Stimulated activated CD4-positive, alpha-beta T cell treated with anti-CD3 and anti-CD28 coated beads, Interleukin-4, amount 100 ng/mL, for 4 hours (primary cell): ENCODE measurements around the gene NKX6-2.
"Not testable (repeated sequence)": the region's sequence is repeated elsewhere in the genome, so short reads cannot be mapped to it uniquely, and the experiment has no call there.

ENCODE experiments used
- DNase-seq, 2 experiments: peaks; one replicate each; pipeline ENCODE4 v3.0.0-alpha.2; 2020

The NKX6-2 gene

DNA sequence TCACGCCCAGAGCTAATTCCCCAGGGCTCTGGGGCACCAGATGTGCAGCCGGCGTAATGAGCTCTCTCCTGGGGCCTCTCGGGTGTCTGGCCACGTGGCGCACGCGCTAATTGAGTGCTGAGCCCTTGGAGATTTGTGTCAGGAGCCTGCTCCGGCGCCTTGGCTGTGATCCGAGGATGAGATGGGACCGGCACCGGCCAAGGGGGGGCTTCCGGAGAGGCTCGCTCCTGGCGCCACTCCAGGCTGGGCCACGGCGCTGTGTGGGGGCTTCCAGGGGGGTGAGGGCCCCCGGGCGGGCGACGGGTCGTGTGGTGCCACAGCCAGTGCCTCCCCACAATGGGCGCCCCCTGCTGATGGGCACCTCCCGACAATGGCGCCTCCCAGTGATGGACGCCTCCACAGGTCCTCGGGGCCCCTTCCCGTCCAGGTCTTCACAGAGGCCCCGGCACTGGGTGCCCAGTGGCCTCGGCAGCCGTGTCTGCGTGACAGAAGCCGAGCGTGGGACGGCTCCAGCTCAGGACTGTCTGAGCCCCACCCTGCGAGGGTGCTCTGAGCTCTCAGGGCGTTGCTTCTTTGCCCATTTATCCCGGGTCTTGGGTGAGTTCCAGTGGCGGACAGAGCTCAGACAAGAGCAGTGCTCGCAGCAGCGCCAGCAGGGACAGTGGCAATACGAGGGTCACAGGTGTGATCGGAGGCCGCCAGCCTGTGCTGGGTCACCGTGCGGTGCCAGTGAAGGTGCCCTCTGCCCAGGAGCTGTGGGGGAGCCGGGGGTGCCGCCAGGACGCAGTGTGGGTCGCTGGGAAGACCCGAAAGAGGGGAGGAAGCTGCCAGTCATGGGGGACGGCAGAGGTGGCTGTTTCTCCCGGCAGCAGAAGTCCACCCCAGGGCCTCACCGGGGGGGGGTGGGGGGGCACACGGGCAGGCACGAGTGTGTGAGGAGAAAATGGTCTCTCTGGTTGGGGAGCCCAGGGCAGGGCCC, 8.2 kb upstream of the NKX6-2 start:
- DNase-seq: no peak

DNA sequence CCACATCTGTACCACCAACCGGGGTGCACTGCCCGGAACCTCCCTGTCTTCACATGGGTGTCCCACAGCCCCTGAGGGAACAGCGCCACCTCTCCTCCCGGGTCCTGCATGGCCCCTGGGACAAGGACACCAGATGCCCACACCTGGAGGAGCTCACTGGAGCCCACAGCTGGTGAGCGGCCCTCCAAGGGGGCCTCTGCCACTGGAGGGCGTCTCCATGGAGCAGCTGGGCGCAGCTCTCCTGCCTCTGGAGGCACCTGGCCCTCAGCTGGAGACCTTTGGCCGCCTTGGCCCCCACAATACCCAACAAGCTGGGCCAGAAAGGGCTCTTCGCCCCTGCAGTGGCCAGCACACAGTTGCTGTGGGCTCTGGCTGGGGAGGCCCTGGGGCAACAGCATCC, 7.3 kb upstream of the NKX6-2 start:
- no peak for DNase-seq

DNA sequence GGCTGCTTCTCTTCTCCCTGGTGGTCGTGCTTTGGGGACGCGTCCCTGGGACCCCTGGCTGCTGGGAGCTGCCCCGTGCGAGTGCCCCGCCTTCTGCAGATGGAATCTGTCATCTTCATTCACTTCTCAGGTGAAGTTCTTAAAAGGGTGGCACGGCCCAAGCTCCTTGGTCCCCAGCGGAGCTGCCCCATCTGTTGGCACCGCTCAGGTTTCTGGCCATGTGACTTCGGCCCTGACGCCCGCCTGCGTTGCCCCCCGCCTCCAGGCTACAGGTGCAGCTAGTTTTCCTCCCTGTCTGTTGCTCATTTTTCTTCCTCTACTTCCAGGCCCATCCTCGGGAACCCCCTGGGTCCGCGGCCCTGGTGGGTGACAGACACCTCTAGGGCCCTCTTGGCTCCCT, 6.8 kb upstream of the NKX6-2 start:
- DNase-seq: no peak

DNA sequence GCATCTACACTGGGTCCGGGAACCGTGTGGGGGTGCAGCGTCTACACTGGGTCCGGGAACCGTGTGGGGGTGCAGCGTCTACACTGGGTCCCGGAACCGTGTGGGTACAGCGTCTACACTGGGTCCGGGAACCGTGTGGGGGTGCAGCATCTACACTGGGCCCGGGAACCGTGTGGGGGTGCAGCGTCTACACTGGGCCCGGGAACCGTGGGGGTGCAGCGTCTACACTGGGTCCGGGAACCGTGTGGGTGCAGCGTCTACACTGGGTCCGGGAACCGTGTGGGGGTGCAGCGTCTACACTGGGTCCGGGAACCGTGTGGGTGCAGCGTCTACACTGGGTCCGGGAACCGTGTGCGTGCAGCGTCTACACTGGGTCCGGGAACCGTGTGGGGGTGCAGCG, 6.2 kb upstream of the NKX6-2 start:
- not testable (repeated sequence) for DNase-seq

DNA sequence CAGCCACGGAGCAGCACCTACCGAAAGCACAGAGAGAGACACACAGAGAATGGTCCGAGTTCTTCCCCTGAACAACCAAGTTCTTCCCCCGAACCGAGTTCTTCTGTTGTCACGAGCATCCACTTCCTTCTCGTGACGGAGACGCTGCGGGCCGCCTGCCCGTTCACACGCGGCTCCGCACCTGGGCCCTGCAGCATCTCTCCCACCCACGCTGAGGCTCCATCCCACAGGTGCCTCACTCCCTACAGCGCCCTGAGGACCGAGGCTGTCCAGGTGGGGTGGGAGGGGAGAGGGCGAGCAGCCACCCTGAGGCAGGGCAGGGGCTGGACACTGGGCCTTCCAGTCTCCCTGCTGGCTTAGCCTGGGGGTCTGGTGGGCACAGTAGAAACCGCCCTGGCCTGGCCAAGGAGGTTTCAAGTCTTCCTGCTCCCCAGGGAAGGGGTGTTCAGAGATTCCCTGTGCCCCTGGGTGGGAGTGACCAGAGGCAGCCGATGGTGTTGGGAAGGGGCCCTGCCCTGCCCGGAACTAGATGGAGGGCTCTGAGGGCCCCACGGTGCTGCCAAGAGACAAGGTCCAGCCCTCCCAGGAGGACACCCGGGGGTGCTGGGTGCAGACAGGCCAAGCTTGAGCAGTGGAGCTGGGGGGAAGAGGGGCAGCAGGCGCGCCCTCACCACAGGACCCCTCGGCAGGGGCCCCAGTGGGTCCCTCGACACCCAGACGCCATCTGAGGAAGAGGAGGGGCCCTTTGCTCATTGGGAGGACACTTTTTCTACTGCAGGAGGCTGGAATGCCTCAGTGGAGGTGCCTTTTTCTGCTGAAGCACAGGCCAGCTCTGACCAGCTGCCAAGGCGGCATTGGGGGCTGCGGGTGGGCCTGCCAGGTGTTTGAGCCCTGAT, 5.2 kb upstream of the NKX6-2 start:
- DNase-seq: no peak

DNA sequence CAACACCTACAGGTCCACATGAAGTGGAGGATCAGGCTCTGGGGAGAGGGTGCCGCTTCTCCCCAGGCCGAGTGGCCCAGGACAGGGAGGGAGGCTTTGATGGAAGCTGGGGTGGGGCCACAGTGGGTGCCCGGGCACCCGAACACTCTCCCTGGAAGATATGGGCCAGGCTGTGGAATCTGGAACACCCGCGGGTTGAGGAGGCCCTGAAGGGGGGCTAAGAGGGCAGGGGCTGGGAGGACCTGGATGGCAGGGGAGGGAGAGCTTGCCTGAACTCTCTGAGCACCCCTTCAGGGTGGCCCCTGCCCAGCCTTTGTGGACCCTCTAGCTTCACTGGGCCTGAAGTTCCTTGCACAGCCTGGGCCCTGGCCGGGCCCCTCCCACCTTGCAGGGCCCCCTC, 4.5 kb upstream of the NKX6-2 start:
- no peak for DNase-seq

DNA sequence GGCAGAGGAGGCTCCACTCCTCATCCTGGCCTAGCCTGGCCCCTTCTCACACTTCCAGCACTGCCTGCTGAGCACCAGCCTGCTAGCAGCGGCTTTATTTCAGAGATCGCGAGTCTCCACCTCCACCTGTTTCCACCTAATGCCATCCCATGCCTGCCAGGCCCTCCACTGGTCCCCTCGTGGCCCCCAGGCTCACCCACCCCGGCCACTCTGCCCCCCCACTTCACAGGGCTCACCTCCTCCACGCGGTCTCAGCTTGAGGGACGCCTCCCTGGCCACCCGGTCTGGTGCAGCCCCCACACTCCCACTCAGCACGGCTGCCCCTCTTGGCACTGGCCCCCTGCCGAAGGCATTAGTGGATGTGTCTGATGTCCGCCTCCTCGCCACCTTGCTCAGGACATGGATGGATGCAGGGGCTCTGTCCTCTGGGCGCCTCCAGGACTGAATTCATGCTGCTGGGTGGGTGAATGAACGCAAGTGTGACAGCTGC, 3.8 kb upstream of the NKX6-2 start:
- DNase-seq: no peak

DNA sequence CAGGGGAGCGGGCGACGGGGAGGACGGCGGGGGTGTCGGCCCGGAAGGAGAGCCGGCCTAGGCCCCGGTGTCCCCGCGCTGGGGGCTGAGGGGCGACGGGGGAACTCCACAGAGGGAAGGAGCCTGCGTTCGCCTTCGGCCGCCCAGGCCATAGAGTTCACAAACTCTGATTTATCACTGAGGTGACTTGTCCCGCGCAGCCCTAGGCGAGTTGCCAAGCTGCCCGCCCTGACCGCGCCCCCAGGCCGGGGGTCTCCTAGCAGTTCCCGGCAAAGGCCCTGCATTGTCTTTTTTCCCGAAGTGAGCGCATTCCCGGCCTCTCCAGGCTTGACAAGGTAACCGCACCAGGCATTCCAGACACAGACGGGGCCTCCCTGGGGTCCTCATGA, 2.9 kb upstream of the NKX6-2 start:
- DNase-seq: no peak

DNA sequence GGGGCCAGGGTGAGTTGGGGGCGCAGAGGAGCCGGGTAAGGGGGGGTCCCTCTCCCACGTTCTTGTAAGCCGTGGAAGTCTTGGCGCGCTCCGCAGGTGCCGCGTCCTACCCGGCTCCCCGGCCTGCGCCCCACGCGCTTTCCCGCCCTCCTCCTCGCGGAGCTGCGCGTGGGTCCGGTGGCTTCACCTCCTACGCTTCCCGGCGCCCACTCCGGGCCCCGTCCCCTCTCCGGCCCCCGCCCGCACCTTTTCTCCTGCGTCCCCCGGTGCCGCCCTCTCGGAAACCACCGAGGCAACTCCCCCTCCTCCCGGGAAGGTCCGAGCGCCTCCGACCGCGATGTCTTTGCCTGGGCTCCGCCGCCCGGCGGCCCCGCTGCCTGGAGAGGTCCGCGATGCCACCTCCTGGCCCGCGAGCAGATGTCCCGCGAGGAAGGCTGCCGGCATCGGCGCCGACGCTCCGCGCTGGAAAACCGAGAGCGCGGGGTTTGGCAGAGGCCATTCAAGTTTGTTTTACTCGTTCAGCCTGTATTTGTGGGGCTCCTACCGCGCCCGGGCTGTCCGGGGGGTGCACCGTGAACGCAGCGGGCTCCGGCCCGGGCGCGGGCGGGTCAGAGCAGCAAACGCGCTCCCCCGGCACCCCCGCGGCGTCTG, 2.4 kb upstream of the NKX6-2 start:
- no peak for DNase-seq

DNA sequence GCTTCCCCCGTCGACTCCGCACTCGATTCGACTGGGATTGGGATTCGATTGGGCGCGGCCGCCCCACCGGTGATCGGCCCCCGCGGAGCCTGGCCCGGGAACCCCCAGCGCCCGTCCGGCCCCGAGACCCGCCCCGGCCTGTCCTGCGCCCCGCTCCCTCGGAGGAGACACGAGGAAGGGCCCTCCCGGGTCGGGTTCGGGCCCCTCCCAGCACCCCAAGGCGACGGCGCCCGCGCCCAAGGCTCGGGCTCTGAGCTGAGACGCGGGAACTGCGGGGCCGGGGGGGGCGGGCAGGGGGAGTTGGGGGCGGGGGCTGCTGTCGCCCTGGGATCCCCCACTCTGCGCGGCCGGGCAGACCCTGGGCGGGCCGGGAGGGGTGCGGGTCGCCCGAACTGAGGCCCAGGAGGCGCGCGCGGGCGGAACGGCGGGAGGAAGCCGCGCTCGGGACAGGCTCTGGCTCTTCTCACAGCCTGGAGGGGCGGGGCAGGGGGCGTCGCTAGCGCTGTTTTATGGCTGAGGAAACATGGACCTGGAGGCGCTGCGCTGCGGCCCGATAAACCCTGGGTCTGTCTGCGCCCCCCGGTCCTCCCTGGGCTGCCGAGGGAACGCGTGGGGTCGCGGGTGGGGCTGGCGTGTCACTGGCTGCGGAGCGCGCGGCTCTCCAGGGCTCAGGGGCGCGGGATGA, 1.7 kb upstream of the NKX6-2 start:
- no peak for DNase-seq

DNA sequence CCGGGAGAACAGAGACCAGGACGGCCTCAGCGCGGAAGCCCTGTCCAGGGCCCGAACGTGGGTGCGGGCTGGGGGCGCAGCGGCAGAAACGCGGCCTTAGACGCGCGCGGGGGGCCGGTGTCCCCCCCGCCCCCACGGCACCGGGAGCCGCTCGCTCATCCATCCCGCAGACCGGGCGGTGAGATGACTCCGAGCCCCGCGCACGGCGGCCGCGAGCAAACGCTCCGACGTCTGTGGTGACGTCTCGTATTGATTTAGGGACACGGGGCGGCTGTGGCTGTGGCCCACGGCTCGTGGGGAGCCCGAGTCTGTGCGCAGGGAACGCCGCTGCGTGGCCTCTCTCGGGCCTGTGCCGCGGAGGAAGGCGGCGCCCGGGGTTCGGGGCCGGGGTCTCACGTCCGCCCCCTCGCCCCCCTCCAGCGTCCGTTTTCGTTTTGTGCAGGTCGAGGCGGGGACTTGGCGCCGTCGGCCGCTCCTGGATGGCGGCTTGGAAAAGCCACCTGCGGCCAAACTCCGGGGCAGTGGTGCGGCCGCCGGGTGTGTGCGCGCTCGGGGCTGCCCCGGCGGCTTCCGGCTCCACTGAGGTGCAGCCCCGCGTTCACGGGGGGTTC, 1.0 kb upstream of the NKX6-2 start:
- DNase-seq: no peak

DNA sequence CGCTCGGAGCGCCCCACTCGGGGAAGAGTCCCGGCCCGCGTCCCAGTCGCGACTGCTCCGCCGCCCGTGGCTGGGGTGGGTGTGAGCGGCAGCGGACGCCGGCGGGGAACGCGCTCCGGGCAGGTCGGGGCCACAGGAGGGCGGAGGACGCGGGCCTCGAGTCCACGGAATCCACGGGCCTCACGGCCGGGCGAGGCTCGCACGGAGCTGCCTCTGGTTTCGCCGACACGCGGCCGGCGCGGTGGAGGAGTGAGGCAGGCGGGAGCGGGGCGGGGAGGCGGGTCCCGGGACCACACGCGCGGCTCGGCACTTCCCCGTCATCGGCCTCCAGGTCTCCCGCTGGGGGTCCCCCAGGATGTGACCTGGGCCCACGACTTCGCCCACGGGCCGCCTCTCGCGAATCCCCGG, 533 bp upstream of the NKX6-2 start:
- DNase-seq: no peak

DNA sequence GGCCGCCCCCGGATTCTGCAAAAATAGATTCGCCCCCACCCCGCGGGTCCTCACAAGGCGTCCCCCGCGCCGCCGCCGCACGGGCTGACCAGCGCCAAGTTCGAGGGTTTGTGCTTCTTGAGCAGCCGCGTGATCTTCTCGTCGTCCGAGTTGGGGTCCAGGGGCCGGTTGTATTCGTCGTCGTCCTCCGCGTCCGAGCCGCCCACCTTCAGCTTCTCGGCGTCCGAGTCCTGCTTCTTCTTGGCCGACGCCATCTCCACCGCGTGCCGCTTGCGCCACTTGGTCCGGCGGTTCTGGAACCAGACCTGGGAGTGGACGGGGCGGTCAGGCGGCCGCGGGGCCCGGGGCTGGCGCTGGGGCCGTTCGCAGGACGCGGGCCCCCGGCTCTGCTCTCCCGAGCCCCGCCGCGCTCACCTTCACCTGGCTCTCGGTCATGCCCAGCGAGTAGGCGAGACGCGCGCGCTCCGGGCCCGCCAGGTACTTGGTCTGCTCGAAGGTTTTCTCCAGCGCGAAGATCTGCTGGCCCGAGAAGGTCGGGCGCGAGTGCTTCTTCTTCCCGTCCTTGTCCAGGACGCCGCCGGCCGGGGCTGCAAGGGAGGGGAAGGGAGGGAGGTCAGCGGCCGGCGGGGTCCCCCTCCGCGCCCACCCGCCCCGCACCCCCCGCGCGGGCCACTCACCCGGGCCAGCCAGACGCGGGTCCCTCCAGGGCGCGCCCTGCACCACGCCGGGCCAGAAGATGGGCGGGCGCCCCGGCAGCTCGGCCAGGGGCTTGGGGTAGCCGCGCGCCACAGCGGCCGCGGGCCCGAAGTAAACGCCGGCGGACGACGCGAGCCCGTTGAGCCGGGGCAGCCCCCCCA, 853 bp downstream of the NKX6-2 start:
- DNase-seq: no peak

DNA sequence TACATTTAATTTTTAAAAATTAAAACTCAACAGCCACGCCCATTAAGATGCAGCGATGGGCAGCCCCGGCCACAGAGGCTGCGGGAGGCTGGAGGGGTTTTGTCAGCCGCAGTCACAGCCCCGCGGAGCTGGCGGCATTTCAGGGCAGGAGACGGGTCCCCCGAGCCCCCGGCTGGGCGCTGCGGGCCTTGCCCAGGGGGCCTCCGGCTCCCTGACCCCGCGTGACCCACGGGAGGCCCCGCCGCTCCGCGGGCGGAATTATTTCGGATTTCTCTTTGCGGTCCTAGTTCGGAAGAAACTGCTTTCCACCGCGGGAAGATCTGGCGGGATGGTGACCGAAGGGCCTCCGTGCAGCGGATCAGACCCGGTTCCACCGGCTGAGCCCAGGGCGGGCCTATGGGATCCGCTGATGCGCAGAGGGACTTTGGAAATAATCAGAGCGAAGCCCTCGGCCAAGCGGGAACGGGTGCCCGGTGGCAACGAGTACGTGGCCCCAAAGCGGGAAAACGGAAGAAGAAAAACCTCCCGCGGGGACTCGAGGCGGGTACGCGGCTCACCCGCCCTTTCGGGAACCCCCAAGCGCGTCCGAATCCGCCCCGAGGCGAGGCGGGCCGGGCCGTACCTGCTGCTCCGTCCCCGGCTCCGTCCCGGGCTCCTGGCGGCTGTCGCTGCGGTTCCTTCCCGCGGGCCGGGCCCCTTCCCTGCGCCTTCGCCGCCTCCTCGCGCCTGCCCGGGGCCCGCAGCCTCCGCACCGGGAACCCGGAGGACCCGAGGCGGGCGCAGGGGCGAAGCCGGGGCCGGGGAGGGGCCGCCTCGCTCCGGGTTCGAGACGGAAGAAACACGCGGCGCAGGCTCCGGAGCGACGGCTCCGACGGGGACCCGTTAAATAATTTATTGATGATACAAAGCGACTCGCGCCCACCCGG, 1.7 kb downstream of the NKX6-2 start:
- no peak for DNase-seq

DNA sequence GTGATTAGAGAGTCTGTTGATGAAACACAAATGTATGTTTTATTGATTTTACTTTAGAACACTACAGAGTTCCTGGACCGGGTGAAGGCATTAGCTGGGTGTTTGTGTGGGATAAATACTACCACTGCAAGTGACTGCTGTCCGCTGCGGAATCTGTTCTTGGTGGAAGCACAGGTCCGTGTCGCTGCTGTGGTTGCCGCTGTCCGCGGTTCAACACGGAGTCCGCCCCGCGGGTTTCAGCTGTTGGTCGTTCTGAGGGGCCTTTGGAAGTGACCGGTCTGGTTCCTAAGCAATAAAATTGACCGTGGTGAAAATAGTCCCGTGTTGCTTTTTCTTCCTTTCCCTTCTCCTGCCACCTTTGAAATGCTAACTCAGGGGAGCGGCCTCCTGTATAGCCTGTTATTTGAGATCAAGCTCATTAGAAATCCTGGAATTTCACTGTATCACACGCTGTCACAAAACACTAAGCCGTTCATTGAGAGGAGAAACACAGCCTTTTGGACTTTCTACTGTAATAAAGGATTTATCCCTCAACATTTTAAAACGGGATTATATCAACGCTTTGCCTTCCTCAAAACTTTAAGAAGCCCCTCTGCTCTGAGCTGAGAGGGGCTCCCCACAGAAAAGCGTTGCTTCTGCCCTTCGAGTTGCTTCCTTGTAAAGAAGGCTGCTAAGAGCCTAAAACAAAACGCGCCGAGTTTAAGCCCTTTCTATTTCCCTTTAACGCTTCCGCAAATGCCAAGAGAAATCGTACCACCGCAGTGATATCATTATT, 2.6 kb downstream of the NKX6-2 start:
- DNase-seq: no peak

DNA sequence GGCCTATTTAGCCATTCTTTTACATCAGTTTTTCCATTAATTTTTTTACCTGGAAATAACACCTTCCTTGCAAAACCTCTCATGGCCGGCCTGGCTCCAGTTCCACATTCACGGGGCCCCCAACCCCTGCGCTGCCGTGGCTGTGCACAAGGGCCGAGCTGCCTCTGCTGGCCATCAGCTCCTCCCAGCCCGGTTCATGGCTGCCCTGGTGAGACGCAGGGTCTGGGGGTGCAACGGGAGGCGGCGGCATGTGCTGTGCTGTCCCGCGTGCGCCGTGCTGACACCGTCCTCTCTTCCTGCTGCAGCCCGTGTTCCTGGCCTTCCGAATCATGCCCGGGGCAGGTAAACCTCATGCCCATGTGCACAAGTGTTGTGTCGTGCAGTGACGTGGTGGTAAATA, 4.4 kb downstream of the NKX6-2 start:
- no peak for DNase-seq

DNA sequence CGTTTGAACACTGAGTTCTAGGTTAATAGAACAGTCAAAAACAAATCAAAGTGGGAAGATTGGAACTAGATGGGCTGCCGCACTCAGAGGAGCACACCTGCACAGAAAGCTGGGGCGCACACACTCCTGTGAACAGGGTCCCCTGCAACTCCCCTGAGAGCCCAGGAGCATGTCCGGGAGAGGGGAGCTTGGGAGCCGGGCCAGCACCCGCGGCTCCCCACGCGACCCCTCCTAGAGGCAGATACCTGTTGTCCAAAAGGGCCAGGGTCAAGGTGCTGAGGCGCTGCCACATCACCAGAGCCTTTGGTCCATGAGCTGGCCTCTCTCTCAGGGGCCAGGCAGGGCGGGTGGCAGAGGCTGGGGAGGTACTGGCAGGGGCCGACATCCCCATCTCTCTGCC, 5.6 kb downstream of the NKX6-2 start:
- no peak for DNase-seq

DNA sequence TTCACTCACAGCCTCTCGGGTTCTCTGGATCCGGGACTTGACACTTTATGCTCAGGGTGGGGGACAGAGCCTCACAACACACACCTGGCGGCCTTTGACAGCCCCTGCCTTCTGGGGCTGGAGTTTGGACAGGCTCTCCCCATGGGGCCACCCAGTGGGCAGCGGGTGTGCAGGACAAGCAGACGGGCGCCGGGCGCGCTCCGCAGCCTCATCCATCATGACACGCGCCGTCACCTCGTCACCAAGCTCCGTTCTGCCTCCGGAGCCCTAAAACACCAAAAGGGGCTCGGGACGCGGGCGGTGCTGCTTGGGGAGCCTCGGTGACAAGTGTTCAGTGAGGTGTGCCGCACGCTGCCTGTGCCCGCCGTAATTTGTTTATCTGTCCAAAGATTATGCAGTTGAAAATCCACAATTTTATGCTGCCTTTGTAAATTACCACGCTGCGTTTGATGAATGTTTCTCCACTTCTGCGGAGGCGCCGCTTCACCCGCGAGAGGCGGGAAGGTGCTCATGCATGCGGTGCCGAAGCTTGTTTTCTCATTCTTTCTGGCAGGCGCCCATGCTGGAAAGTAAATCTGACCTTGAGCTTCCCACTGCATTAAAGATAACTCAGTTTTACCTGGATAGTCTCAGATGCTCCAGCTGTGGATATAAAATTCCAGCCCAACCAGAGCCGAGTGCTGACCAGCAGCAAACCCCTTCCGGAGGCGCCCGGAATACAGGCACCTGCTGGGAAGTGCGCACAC, 6.2 kb downstream of the NKX6-2 start:
- DNase-seq: no peak
